ENCODE measurements around the gene PARP14.

The PARP14 gene

DNA sequence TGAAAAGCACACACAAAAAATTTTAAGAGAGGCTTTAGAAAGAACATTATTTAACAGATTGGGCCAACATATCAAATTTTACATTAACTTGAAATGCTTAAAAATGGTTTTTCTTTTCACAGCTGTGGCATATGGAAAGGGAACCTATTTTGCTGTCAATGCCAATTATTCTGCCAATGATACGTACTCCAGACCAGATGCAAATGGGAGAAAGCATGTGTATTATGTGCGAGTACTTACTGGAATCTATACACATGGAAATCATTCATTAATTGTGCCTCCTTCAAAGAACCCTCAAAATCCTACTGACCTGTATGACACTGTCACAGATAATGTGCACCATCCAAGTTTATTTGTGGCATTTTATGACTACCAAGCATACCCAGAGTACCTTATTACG lies 47.5 kb downstream of the PARP14 start:
- H3K9me3 ChIP-seq (ENCODE audit: control insufficient read depth, insufficient read depth, low read depth, low read length): no peaks in the 10 kb centered on the region
- H3K36me3 ChIP-seq (ENCODE audit: control insufficient read depth in 2 of 2, insufficient read depth in 1 of 2, low read length in 2 of 2): no peaks in the 10 kb centered on the region
- H3K4me3 ChIP-seq (ENCODE audit: low read depth, low read length): no peak overlapping the region
- no peak overlapping the region for H3K27ac ChIP-seq (ENCODE audit: extremely low read depth, low read depth, low read length)
- TF ChIP-seq, protein P1, sequence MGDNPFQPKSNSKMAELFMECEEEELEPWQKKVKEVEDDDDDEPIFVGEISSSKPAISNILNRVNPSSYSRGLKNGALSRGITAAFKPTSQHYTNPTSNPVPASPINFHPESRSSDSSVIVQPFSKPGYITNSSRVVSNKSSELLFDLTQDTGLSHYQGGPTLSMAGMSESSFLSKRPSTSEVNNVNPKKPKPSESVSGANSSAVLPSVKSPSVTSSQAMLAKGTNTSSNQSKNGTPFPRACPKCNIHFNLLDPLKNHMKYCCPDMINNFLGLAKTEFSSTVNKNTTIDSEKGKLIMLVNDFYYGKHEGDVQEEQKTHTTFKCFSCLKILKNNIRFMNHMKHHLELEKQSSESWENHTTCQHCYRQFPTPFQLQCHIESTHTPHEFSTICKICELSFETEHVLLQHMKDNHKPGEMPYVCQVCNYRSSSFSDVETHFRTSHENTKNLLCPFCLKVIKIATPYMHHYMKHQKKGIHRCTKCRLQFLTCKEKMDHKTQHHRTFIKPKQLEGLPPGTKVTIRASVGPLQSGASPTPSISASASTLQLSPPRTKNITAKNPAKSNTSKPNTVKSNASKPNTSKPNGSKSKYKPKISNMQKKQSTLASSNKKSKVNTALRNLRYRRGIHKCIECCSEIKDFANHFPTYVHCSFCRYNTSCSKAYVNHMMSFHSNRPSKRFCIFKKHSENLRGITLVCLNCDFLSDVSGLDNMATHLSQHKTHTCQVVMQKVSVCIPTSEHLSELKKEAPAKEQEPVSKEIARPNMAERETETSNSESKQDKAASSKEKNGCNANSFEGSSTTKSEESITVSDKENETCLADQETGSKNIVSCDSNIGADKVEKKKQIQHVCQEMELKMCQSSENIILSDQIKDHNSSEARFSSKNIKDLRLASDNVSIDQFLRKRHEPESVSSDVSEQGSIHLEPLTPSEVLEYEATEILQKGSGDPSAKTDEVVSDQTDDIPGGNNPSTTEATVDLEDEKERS (tag by site-specific recombination; IDR thresholded peaks at IDR 0.05): no peak
- TF ChIP-seq GLIS2 (tag by site-specific recombination; IDR thresholded peaks at IDR 0.05): no peak
- TF ChIP-seq SP7 (tag by site-specific recombination; IDR thresholded peaks at IDR 0.05): no peak
- CTCF ChIA-PET: no interaction called here
- H3K4me1 ChIP-seq (ENCODE audit: control insufficient read depth, insufficient read depth, low read length): no peaks in the 10 kb centered on the region
- POLR2A ChIA-PET: no interaction called here

DNA sequence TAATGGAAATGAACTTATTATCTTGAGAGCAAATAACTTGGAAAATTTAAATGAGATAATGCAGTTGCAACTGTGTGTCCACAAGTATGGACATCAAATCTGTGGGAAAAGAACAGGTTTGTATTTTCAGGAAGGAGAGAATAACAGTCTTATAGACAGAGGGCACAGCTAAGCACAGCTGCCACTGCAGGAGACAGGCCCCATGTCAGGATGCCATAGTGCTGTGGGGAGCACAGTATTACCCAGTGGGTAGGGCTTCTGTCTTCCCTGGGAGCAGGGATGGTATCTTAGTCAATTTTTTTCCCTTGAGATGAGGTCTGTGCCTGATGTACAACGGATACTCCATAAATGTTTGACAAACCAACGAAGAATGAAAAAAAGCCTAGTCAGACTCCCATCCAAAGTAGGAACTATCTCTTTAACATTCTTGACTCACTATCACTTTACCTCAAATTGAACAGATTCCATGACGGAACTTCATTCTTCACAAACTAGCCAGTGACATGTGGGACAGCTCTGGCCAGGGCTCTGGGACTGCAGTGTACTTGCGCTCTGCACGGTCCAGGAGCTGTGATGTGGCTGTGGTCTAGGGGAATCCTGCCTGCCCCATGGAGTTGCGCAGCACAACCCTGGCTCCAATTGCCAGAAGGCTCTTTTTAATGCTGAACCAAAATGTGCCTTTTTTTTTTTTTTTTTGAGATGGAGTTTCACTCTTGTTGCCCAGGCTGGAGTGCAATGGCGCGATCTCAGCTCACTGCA lies 48.3 kb downstream of the PARP14 start:
- Histone ChIP-seq H3K36me3 (ENCODE audit: control insufficient read depth in 2 of 2, insufficient read depth in 1 of 2, low read length in 2 of 2) (no peaks in the 10 kb centered on the region), H3K4me1 (ENCODE audit: control insufficient read depth, insufficient read depth, low read length) (no peaks in the 10 kb centered on the region), H3K27ac (ENCODE audit: extremely low read depth, low read depth, low read length) (no peak overlapping the region), H3K9me3 (ENCODE audit: control insufficient read depth, insufficient read depth, low read depth, low read length) (no peaks in the 10 kb centered on the region), H3K4me3 (ENCODE audit: low read depth, low read length) (no peak overlapping the region)
- POLR2A ChIA-PET: interaction anchor here (0.6 kb wide), 1 partner anchor 150 kb away, joined by 6 read pairs; no protein-coding TSS in a partner anchor
- CTCF ChIA-PET: no interaction called here
- TF ChIP-seq ZNF157 (tag by site-specific recombination; IDR thresholded peaks at IDR 0.05): no peak
- no peak for TF ChIP-seq INSM2 (tag by site-specific recombination; IDR thresholded peaks at IDR 0.05)

DNA sequence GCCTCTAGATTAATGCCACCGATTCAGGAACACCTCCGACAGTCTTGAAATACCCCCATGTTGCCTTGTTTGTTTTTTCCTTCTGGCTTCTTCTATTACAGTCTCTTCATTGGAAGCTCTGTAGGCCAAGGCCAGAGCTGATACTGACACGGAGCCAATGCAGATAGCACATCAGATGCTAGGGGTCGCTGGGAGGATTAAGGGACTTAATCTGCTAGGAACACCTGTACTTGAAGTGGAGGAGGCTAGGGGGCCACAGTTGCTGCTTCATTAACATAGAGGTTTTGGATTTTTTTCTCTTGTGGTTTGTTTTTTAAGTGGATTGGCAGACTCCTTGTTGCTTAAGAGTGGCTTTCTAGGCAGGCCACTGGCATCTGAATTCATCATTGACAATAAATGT lies 49.6 kb downstream of the PARP14 start:
- Histone ChIP-seq H3K4me3 (ENCODE audit: low read depth, low read length) (no peak overlapping the region), H3K36me3 (ENCODE audit: control insufficient read depth in 2 of 2, insufficient read depth in 1 of 2, low read length in 2 of 2) (no peaks in the 10 kb centered on the region), H3K9me3 (ENCODE audit: control insufficient read depth, insufficient read depth, low read depth, low read length) (no peaks in the 10 kb centered on the region), H3K27ac (ENCODE audit: extremely low read depth, low read depth, low read length) (no peak overlapping the region), H3K4me1 (ENCODE audit: control insufficient read depth, insufficient read depth, low read length) (no peaks in the 10 kb centered on the region)
- POLR2A ChIA-PET: no interaction called here
- CTCF ChIA-PET: no interaction called here
- TF ChIP-seq ZNF19 (tag by site-specific recombination; IDR thresholded peaks at IDR 0.05; ENCODE audit: low read depth): no peak
- TF ChIP-seq ZNF426 (tag by site-specific recombination; IDR thresholded peaks at IDR 0.05): no peak
- TF ChIP-seq ZNF658 (tag by site-specific recombination; IDR thresholded peaks at IDR 0.05): no peak
- TF ChIP-seq, protein P2, sequence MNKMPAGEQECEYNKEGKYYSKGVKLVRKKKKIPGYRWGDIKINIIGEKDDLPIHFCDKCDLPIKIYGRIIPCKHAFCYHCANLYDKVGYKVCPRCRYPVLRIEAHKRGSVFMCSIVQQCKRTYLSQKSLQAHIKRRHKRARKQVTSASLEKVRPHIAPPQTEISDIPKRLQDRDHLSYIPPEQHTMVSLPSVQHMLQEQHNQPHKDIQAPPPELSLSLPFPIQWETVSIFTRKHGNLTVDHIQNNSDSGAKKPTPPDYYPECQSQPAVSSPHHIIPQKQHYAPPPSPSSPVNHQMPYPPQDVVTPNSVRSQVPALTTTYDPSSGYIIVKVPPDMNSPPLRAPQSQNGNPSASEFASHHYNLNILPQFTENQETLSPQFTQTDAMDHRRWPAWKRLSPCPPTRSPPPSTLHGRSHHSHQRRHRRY (tag by site-specific recombination; IDR thresholded peaks at IDR 0.05): no peak
- TF ChIP-seq, protein P3, sequence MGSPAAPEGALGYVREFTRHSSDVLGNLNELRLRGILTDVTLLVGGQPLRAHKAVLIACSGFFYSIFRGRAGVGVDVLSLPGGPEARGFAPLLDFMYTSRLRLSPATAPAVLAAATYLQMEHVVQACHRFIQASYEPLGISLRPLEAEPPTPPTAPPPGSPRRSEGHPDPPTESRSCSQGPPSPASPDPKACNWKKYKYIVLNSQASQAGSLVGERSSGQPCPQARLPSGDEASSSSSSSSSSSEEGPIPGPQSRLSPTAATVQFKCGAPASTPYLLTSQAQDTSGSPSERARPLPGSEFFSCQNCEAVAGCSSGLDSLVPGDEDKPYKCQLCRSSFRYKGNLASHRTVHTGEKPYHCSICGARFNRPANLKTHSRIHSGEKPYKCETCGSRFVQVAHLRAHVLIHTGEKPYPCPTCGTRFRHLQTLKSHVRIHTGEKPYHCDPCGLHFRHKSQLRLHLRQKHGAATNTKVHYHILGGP (tag by site-specific recombination; IDR thresholded peaks at IDR 0.05): no peak
- TF ChIP-seq, protein P1 (tag by site-specific recombination; IDR thresholded peaks at IDR 0.05): no peak
- no peak for TF ChIP-seq ZNF341 (tag by site-specific recombination; IDR thresholded peaks at IDR 0.05; ENCODE audit: low read depth)
- TF ChIP-seq ZNF571 (tag by site-specific recombination; IDR thresholded peaks at IDR 0.05): no peak
- no peak for TF ChIP-seq ZNF555 (tag by site-specific recombination; conservative IDR thresholded peaks at IDR 0.05)
- no peak for TF ChIP-seq HOXD13 (CRISPR knock-in tag; IDR thresholded peaks at IDR 0.05; ENCODE audit: borderline replicate concordance)
- TF ChIP-seq, protein P4, sequence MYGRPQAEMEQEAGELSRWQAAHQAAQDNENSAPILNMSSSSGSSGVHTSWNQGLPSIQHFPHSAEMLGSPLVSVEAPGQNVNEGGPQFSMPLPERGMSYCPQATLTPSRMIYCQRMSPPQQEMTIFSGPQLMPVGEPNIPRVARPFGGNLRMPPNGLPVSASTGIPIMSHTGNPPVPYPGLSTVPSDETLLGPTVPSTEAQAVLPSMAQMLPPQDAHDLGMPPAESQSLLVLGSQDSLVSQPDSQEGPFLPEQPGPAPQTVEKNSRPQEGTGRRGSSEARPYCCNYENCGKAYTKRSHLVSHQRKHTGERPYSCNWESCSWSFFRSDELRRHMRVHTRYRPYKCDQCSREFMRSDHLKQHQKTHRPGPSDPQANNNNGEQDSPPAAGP (tag by site-specific recombination; IDR thresholded peaks at IDR 0.05): no peak
- TF ChIP-seq HOXC10 (CRISPR knock-in tag; IDR thresholded peaks at IDR 0.05): no peak
- TF ChIP-seq ZNF701 (tag by site-specific recombination; IDR thresholded peaks at IDR 0.05): no peak
